ENCODE data around the gene SF3B3.

DNA sequence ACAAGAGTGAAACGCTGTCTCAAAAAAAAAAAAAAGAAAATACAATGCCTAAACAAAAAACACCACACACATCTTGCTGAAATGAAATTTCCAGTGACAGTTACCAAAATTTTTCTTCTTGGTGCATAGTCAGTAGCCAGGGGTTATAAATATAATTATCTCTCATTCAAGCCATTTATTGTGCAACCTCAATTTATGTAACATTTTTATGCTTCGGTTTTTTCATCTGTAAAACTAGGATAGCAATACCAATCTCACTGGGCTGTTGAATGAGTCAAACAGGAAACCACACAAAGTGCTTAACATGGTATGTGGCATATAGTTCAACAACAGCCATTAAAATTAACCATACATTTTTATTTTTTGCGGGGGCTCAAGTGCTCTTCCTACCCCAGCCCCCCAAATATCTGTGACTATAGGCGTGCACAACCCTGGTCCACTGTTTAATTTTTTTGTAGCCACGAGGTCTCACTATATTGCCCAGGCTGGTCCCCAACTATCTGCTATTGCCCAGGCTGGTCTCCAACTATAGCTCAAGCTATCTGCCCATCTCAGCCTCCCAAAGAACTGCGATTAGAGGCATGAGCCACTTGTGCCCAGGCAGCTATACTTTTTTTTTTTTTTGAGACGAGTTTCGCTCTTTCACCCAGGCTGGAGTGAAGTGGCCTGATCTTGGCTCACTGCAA is 2.9 kb upstream of the SF3B3 start:
- TF ChIP-seq POLR2A (IDR thresholded peaks at IDR 0.05) = no peak
- TF ChIP-seq, protein P1, sequence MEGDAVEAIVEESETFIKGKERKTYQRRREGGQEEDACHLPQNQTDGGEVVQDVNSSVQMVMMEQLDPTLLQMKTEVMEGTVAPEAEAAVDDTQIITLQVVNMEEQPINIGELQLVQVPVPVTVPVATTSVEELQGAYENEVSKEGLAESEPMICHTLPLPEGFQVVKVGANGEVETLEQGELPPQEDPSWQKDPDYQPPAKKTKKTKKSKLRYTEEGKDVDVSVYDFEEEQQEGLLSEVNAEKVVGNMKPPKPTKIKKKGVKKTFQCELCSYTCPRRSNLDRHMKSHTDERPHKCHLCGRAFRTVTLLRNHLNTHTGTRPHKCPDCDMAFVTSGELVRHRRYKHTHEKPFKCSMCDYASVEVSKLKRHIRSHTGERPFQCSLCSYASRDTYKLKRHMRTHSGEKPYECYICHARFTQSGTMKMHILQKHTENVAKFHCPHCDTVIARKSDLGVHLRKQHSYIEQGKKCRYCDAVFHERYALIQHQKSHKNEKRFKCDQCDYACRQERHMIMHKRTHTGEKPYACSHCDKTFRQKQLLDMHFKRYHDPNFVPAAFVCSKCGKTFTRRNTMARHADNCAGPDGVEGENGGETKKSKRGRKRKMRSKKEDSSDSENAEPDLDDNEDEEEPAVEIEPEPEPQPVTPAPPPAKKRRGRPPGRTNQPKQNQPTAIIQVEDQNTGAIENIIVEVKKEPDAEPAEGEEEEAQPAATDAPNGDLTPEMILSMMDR (IDR thresholded peaks at IDR 0.05) = no peak
